Measurements from ENCODE around the gene KLHL10. TPM values are rescaled to one million over a fixed set of nuclear protein-coding genes. Genes with fewer than 3 reads are reported as not detected.

KLHL10 gene
- total and polyA plus RNA-seq, 8 donors, result 0.06 to 0.43 (median 0.23) TPM; not detected in 2

DNA sequence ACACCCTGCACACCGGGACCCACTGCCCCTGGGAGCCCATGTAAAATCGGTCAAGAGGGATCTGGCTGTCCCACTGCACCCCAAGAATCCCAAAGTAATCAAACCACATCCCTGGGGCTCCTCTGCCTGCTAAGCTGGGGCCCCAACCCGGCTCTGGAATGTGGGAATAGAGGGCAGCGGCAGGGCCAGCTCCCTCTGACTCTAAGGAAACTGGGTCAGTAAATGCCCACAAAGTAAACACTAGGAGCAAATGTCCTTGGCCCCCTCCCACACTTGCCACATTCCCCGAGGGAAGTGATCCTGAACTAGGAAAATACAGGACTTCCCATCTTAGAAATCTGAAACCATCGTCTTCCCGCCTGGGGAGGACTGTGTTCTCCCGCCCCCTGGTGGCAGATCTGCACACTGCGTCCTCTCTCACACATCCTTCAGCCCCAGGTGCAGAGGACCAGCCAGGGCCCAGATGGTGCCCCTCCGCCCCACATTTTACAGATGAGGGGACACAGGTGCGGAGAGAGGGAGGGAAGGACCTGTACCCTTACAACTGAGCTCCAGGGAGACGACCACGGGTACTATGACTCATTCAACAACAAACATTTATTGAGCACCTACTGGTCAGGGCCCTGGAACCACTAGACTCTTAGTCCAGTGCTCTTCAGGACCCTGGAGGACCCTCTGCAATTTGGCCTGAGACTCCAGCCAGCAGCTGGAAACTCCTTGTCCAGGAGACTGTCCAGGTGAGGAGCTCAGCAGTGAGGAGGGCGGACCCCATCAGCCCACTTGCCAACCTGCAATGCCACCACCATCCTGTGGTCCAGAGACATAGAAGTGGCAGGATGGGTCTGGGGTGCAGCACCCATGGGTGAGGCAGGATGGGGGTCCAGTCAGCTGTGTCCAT is 36.0 kb upstream of the KLHL10 start:
- no peaks in the 10 kb centered on the region for H3K27me3 ChIP-seq
- ATAC-seq (peak; percentile 91), DNase-seq (peak; percentile 77 to 92 (median 82))
- TF ChIP-seq, protein P1, sequence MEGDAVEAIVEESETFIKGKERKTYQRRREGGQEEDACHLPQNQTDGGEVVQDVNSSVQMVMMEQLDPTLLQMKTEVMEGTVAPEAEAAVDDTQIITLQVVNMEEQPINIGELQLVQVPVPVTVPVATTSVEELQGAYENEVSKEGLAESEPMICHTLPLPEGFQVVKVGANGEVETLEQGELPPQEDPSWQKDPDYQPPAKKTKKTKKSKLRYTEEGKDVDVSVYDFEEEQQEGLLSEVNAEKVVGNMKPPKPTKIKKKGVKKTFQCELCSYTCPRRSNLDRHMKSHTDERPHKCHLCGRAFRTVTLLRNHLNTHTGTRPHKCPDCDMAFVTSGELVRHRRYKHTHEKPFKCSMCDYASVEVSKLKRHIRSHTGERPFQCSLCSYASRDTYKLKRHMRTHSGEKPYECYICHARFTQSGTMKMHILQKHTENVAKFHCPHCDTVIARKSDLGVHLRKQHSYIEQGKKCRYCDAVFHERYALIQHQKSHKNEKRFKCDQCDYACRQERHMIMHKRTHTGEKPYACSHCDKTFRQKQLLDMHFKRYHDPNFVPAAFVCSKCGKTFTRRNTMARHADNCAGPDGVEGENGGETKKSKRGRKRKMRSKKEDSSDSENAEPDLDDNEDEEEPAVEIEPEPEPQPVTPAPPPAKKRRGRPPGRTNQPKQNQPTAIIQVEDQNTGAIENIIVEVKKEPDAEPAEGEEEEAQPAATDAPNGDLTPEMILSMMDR (IDR thresholded peaks at IDR 0.05), result peak; percentile 91 to 96
- intact Hi-C loops (cut with DNase I), result loop anchor here (2.0 to 10.0 kb wide), 2 partner anchors 63 to 67 kb away; partner anchors contain the start of gene HAP1 (in 1 of the 2)
- H3K9me3 ChIP-seq, result no peaks in the 10 kb centered on the region
- H3K36me3 ChIP-seq, result no peaks in the 10 kb centered on the region
- H3K27ac ChIP-seq, result no peak overlapping the region
- H3K4me3 ChIP-seq, result no peak overlapping the region
- H3K4me1 ChIP-seq, result peaks cover 9 to 10% of the 10 kb centered on the region in 2 donors

DNA sequence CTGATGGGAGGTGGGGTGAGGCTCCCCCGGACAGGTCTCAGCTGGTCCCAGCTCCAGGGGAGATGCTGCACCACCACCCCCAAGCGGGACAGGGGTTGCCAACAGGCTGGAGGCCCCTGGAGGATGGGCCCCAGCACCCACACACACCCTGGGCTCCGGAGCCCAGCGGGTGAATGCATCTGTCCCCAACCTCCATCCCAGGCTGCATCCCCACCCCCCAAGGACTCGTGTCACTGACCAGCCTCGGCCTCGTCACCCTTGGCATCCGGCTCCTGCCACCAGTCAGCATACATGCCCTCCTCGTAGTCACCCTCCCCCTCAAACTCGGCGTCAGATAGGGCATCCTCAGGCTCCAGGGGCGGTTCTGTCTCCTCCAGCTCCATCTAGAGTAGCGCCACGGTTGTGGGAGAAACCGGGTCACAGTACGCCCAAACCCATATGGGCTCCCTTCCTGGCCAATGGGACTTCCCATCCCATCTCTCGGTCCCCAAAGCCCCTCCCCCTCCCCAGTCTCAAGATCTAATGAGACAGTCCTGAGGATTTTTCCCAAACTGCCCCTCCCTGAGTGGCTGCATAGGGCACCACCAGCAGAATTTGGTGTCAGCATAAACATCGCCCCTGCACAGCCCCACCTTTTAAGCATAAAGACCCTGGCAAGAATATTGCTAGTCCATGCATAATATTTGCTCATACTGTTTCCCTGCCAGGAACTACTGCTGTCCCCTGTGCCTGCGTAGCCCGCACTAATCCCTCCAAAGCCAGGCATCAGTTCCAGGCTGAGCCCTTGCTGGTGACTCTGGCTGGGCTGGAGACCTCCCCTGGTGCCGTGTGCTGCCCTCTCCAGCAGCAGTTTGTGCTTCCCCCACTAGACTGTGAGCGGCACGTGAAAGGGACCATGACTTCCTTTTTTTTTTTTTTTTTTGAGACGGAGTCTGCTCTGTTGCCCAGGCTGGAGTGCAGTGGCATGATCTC is 34.3 kb upstream of the KLHL10 start:
- intact Hi-C loops (cut with DNase I), result loop anchor here in 1 of 2 donors (10.0 kb wide), 1 partner anchor 69 kb away; the partner anchor contains the start of gene HAP1
- DNase-seq (no peak), ATAC-seq (no peak)
- TF ChIP-seq, protein P1 (IDR thresholded peaks at IDR 0.05), result no peak
- no peak overlapping the region for H3K4me3 ChIP-seq
- H3K9me3 ChIP-seq, result no peaks in the 10 kb centered on the region
- peaks cover 9 to 10% of the 10 kb centered on the region in 2 donors for H3K4me1 ChIP-seq
- H3K27ac ChIP-seq, result no peak overlapping the region
- no peaks in the 10 kb centered on the region for H3K36me3 ChIP-seq
- H3K27me3 ChIP-seq, result no peaks in the 10 kb centered on the region

DNA sequence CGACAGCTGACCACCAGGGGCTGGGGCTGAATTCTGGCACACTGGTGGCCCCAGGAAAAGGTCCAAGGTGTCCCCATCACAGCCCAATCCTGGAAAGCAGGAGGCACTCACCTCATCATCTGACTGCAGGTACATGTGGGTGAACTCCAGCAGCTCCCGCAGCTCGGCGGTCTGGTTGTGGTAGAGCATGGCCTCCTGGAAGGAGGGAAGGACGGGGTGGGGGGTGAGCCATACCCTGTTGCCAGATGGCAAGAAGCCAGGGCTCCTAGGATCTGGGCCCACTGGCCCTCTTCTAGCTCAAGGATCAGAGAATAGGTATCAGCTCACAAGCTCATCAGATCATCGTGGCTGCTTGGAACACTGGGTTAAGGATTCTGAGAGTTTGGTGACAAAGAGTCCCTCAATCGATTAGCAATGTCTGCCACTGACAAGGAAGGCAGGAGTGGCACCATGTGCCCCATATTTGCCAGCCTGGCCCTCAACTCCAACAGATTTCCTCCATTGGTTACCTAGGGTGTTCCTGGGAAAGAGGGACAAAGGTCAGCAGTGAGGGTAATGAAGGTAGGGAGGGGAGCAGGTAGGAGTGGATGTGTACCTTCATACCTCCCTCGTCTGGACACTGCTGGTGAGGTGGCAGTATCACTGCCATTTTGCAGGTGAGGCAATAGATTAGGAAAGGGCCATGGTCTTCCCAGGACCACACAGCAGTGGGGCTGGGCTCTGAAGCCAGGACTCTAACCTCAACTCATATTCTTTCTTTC is 30.8 kb upstream of the KLHL10 start:
- no peaks in the 10 kb centered on the region for H3K9me3 ChIP-seq
- intact Hi-C loops (cut with DNase I), result loop anchor here in 1 of 2 donors (10.0 kb wide), 1 partner anchor 72 kb away; the partner anchor contains the start of gene HAP1
- TF ChIP-seq, protein P1 (IDR thresholded peaks at IDR 0.05), result no peak
- H3K27me3 ChIP-seq, result peaks cover 0 to 22% of the 10 kb centered on the region in 2 donors
- H3K36me3 ChIP-seq, result no peaks in the 10 kb centered on the region
- no peak overlapping the region for H3K4me3 ChIP-seq
- H3K4me1 ChIP-seq, result peaks cover 8 to 23% of the 10 kb centered on the region in 2 donors
- ATAC-seq, result no peak
- DNase-seq, result no peak
- H3K27ac ChIP-seq, result no peak overlapping the region

DNA sequence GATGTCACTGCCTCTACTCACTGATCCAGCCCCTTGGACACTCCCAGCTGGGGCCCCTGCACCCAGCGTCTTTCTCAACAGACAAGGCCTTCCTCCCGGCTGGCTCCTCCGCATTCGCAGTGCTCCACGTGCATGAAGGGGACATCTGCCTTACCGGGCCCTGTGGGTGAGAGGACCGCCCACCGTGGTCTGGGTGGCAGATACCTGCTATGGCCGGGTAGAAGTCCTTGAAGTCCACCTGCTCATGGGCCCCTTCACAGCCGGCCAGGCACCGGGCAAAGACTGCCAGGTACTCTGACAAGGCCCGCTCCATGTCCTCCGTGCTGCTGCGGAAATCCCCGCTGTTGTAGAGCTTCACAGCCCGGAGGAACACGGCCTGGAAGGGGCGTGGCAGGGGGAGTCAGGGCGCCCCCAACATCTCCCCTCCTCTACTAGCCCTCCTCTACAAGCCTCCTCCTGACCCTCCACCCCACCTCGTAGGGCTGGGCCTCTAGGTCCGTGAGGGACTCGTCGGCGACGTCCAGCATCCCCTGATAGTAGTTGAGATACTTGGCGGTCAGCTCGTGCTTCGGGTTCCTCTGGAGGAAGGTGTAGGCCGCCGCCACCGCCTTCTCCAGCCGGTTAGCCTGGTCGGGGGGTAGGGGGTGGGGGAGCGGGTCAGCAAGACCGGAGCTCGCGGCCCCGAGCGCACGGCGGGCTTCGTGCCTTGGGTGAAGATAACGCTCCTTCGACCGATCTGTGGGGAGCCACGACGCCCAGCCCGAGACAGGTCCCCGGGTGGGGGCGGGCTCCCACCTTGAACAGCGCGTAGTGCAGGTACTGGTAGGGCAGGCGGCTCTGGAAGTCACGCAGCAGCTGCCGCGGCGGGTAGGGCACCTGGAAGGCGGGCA is 26.7 kb upstream of the KLHL10 start:
- TF ChIP-seq, protein P1 (IDR thresholded peaks at IDR 0.05), result no peak
- H3K4me3 ChIP-seq, result peak overlapping the region; percentile 63 to 74
- H3K27me3 ChIP-seq, result peaks cover 0 to 36% of the 10 kb centered on the region in 2 donors
- intact Hi-C loops (cut with DNase I), result loop anchor here in 1 of 2 donors (5.0 kb wide), 1 partner anchor 69 kb away; no protein-coding TSS in a partner anchor
- peaks cover 12 to 32% of the 10 kb centered on the region in 2 donors for H3K4me1 ChIP-seq
- no peaks in the 10 kb centered on the region for H3K9me3 ChIP-seq
- H3K36me3 ChIP-seq, result no peaks in the 10 kb centered on the region
- H3K27ac ChIP-seq, result peak overlapping the region; percentile 67 to 70
- DNase-seq, result no peak
- peak; percentile 1 for ATAC-seq
